Non-pigmented ciliary epithelial cell (primary cell): Measurements from ENCODE around the gene C10orf62.

Experiments
- DNase-seq: peaks from one replicate; pipeline ENCODE4 v3.0.0-alpha.2; 2010; ENCODE audit warnings: low read depth

The C10orf62 gene

GRCh38 chr10:97587183-97587582, 2.3 kb upstream of the C10orf62 start:
- no peak for DNase-seq

DNA sequence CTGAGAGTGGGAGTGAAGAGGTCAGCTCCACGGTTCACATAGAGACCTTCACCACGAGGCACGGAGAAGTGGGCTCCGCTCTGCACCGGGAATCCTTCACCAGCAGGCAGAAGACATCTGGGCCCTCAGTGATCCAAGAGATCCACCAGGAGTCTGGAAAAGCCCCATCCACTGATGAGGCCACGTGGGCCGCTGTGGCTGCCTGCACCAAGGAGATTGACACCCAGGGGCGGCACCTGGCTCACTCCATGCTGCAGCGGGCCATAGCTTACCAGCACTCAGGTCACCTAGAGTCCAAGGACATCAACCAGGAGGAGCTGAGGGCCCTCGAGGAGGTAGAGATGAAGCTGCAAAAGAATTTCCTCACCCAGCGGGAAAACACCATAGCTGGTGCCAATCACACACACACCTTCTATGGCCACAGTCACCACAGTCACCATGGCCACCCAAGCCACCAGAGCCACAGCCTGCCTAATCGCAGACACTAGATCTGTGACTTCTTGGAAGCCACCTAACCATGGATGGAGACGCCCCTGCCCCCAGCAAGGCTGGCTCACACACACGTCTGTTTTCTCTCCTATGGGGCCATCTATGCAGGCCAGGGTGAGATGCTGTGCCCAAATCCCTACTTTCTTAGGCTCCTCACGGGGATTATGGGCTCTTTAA, 694 bp downstream of the C10orf62 start:
- no peak for DNase-seq

DNA sequence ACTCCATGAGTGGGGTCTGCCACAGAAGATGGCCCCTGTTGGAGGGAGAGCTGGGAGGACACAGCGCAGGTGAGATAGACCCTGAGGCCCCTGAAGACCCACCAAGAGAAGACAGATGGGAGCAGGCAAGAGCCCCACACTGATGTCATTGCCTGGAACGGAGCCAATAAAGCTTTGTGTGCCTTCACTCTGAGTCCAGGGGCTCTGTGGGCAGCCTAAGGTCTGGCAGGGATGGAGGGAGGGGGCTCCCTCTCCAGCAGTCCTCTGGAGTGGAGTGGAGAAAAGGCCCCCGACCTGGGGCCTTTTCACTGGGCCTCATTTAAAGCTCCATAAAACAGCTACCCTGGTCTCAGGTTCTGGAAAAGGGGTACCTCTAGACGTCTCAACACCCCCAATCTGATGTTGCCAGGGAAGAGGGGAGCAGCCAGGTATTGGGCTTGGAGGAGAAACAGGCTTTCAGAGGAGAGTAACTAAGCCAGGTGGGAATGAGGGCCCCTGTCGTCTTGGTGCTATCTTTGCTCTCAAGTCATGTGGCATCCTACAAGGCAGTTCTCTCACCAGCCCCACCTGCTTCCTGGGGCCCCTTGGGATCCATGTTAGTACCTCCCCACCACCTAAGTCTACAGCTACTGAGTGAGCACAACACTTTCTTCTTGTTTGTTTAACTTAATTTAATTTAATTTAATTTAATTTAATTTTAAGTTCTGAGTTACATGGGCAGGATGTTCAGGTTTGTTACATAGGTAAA, 1.4 kb downstream of the C10orf62 start:
- no peak for DNase-seq

DNA sequence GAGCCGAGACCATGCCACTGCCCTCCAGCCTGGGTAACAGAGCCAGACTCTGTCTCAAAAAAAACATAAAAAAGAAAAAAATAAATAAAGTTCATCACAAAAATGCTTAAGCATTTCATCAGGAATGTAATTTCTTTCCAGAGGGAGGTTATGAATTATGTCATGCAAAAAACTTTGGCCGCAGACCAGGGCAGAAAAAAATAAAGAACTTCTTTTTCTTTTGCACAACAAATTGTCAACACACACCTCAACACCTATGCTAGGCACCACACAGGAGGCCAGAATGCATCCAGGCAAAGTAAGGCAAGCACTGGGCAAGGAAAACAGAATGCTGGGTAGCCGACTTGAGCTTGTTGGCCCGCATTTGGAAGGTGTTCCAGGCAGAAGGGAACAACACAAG, 3.9 kb downstream of the C10orf62 start:
- DNase-seq: no peak

DNA sequence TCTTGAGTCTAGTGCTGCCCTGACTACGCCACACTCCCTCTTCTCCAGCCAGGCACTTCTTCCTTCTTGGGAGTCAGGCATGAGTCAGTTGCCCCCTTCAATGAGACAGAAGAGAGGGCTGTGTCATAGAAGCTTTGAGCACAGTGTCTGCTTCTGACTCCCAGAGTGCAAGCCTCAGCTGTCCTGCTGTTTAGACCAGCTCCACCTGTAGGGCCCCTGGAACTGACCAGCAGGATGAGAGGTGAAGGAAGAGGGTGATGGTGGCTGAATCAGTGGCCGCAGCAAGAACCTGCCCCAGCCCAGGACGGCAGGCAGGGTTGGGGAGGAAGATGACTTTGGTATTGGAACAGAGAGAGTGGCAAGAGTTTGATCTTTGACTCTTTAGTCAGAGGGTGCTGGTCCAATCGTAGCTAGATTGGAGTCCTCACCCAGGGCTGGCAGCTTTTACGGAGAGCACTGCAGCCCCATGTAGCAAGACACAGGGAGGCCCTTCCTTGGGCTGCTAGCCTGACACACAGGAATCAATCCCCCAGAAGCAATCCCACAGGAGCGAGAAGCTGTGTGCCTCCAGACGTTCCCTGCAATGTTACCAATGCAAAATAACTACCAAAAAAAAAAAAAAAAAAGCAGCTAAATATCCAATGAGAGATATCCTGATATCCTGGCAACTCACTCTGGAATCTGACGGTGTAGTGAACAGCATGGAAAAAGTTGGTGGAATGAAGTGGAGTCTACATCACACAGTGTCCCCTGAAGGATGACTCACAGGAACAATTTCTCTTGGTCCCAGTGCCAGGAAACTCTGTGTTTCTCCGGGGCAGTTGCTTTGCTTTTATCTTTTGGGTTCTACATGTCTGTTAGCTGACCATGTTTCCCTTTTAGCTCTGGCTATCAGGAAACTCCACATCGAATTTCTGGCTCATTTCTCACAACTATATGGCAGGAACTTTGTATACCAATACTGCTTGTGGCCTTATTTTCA, 6.9 kb downstream of the C10orf62 start:
- peak; percentile 58 for DNase-seq

DNA sequence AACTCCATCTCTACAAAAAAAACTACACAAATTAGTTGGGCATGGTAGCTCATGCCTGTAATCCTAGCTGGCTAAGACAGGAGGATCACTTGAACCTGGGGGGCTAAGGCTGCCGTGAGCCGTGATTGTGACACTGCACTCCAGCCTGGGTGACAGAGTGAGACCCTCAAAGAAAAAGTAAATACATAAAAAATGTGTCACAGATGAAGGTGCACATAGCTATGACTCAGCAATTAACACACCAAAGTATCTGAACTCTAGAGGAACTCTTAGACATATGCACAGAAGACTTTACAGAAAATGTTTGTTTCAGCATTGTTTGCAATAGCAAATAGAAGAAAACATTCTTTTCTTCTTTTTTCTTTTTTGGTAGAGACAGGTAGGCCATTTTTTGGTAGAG, 8.3 kb downstream of the C10orf62 start:
- no peak for DNase-seq

DNA sequence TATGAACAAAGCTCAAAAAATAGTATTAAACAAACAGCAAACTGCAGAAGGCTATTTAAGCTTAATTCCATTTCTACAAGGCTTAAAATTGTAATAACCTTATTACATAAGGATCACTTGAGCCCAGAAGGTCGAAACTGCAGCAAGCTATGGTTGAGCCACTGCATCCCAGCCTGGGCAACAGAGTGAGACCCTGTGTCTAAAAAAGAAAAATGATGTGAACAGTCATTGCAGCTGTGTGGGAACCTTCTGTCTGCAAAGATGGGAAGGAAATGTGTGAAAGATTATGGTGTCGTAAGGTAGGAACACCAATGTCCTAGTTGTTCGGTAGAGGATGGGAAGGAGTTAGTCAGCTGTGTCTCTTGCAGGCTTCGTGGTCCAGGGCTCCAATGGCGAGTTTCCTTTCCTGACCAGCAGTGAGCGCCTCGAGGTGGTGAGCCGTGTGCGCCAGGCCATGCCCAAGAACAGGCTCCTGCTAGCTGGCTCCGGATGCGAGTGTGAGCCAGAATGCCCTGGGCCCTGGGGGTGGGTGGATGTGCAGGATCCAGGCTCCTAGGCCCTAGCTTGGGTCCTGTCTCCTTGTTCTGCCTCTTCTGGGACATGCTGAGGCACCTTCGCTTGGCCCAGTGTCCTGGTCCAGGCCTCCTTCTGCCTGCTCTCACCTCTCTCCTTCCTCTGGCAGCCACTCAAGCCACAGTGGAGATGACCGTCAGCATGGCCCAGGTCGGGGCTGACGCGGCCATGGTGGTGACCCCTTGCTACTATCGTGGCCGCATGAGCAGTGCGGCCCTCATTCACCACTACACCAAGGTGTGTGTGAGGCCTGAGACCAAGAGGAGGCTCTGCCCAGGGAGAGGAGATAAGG, 9.1 kb downstream of the C10orf62 start:
- no peak for DNase-seq

- DNase-seq: no peak
Observed at GRCh38 chr10:97599272-97599619, 9.7 kb downstream of the C10orf62 start.

DNA sequence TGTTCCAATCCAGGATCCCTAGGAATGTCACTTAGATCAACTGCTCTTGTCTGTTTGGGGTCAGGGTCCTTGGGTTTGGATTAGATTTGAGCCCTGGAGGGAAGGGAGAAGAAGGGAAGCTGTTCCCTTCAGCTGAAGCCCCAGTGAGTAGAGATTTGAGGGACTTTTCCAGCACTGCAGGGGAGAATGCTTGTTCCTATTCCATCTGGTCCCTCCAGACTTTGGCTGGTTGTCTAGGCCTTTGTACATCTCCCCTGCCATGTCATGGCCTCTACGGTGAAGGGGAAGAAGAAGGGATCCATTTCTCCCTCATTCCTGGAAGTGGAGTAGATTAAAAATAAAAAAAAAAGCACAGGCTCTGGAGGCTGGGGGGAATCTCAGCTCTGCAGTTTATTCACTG, 11.1 kb downstream of the C10orf62 start:
- no peak for DNase-seq

DNA sequence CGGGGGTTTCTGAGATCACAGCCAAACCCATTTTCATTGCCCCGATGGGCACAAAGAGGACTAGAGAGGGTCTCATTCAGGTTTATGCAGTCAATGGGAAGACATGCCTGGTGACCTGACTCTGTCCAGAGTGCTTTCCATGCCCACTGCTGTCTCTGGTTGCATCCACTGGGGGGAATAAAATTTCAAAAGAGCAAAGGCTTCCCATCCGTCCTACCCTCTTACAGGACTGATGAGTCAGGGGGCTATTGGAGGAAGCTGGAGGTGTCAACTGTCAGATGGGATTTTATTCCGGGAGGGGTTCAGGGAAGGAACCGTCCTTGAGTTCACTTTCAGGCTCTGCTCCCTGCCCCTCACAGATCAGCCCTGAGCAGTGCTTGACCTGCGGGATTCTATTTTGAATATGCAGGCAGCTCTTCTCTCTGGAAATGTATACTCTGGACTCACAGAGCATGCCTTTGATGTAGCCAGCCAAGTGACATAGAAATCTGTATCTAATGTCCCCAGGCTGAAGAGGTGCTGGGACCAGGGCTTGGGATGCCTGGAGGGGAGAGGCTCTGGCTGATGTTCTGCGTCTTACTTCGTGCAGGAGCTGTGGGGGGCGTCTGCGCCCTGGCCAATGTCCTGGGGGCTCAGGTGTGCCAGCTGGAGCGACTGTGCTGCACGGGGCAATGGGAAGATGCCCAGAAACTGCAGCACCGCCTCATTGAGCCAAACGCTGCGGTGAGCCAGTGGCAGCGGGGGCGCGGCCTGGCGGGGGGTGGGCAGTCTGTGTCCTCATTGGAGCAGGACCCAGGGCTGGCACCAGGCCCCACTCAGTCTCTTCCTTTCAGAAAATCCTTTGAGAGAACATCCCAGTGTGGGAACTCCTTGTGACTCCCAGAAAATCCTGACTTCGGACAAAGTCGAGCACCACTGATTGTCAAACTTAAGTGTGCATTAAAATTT, 12.0 kb downstream of the C10orf62 start:
- no peak for DNase-seq

GRCh38 chr10:97607095-97607636, 17.6 kb downstream of the C10orf62 start:
- no peak for DNase-seq

GRCh38 chr10:97608991-97609561, 19.6 kb downstream of the C10orf62 start:
- no peak for DNase-seq

DNA sequence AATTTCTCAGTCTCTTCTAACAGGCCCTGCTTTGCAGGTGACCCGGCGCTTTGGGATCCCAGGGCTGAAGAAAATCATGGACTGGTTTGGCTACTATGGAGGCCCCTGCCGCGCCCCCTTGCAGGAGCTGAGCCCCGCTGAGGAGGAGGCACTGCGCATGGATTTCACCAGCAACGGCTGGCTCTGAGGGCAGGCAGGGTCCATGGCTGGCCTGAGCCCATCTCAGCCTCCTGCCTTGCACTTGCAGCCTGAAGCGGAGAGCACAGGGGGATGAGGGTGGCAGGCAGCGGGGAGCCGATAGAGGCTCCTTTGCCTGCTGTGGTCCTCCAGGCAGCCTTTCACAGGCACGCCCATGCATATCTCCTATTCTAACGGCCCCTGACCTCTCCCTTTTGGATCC, 22.0 kb downstream of the C10orf62 start:
- DNase-seq: no peak

DNA sequence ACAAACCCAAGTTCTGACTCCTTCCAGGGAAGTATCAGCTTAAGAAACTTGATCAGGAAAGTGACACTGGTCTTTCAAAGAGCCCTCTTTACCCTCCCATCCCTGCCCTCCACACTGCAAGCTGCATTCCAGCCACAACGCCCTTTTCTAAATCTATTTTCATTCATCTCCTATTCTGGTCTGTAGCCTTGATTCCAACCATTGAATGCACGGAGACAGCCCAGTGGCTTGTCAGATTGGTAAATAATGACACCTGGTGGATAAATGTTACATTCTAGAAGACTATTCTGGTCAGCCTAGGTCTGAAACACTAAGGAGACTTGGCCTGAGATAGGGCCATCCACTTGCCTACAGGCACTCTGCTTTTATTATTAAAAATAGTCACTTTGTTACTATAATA, 22.9 kb downstream of the C10orf62 start:
- no peak for DNase-seq

GRCh38 chr10:97618285-97618684, 28.8 kb downstream of the C10orf62 start:
- no peak for DNase-seq

DNA sequence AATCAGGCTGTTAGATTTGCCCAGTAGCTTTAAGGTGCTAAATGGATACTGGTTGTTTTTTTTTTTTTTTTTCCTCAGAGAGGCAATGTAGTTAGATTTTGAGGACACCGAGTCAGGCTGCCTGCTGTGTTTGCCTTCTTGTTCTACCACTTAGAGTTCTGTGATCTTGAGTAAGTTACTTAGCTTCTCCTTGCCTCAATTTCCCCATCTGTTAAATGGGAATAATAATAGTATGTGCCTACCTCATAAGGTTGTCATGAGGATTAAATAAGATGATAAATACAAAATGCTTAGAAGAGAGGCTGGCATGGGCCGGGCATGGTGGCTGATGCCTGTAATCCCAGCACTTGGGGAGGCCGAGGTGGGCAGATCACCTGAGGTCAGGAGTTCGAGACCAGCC, 29.2 kb downstream of the C10orf62 start:
- no peak for DNase-seq

DNA sequence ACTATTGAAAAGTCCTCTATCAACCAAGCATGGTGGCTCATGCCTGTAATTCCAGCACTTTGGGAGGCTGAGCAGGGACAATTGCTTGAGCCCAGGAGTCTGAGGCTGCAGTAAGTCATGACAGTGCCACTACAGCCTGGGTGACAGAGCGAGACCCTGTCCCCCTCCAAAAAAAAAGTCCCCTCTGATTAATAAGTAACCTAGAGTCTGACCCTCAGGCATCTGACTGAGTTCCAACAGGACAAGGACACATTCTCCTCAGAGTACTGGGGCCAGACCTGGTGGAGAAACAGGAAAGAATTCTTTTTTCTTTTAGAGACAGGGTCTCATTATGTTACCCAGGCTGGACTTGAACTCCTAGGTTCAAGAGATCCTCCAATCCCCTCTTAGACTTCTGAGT, 33.8 kb downstream of the C10orf62 start:
- no peak for DNase-seq

GRCh38 chr10:97627731-97628130, 38.2 kb downstream of the C10orf62 start:
- no peak for DNase-seq

DNA sequence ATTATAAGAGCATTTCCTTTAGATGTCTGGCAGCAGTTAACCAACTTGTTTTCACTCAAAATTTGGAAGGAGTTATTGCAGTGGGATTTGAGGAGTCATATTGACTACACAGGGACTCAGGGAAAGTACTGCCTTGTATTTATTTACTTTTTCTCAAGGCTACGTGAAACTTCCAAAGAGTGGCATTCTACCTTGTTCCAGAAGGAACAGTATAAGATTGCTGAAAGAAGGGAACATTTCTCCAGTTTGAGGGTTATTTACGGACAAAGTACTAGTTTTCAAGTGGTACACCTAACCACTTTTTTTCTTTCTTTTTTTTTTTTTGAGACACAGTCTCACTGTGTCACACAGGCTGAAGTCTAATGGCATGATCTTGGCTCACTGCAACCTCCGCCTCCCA, 38.7 kb downstream of the C10orf62 start:
- no peak for DNase-seq

DNA sequence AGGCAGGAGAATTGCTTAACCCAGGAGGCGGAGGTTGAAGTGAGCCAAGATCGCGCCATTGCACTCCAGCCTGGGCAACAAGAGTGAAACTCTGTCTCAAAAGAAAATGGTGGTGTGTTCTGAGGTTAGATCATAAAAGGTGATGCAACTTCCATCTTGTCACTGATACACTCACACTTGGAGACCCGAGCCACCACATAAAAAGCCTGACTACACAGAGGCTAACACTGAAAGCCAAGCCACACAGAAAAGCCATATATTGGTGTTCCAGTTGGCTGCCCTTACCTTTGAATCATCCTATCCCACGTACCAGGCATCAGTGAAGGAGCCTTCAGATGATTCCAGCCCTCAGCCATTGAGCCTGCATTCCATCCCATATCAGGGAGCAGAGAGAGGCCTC, 39.8 kb downstream of the C10orf62 start:
- no peak for DNase-seq
